NCI-H2196 (cell line): ENCODE data around the gene FBL.
A peak's percentile ranks its signal among the peaks of the same experiment; 100 is the strongest.

Source experiments
- DNase-seq: peaks from one replicate; lab custom pipeline; 2025; ENCODE audit not compliant: unreplicated experiment; lab: John Stamatoyannopoulos, UW

The FBL gene

GRCh38 chr19:39796000-39796498 lies 50.1 kb downstream of the FBL start:
- no peak for DNase-seq

GRCh38 chr19:39795001-39795400 lies 51.2 kb downstream of the FBL start:
- DNase-seq: no peak

GRCh38 chr19:39792999-39793546 lies 53.1 kb downstream of the FBL start:
- peak; percentile 89 for DNase-seq

GRCh38 chr19:39788244-39788643 lies 57.9 kb downstream of the FBL start:
- no peak for DNase-seq
